NCI-H2107 (cell line): ENCODE measurements around the gene INTS13.
"Not testable (repeated sequence)": the region's sequence is repeated elsewhere in the genome, so short reads cannot be mapped to it uniquely, and the experiment has no call there.

ENCODE experiments used
- DNase-seq: peaks from one replicate; lab custom pipeline; 2025; lab: John Stamatoyannopoulos, UW

The INTS13 gene

GRCh38 chr12:26869908-26870459, 67.8 kb downstream of the INTS13 start:
- DNase-seq: no peak

GRCh38 chr12:26869104-26869494, 68.7 kb downstream of the INTS13 start:
- DNase-seq: no peak

GRCh38 chr12:26868447-26869103, 69.2 kb downstream of the INTS13 start:
- no peak for DNase-seq

- DNase-seq: no peak
Measured at GRCh38 chr12:26867080-26867479, 70.7 kb downstream of the INTS13 start.

GRCh38 chr12:26863515-26863914, 74.3 kb downstream of the INTS13 start:
- DNase-seq: no peak

GRCh38 chr12:26862787-26863186, 75.0 kb downstream of the INTS13 start:
- not testable (repeated sequence) for DNase-seq

GRCh38 chr12:26861690-26862089, 76.1 kb downstream of the INTS13 start:
- DNase-seq: no peak

- DNase-seq: no peak
Measured at GRCh38 chr12:26857465-26858176, 80.2 kb downstream of the INTS13 start.

GRCh38 chr12:26855337-26855736, 82.4 kb downstream of the INTS13 start:
- no peak for DNase-seq
